Measurements from ENCODE around the gene PSME4.

DNA sequence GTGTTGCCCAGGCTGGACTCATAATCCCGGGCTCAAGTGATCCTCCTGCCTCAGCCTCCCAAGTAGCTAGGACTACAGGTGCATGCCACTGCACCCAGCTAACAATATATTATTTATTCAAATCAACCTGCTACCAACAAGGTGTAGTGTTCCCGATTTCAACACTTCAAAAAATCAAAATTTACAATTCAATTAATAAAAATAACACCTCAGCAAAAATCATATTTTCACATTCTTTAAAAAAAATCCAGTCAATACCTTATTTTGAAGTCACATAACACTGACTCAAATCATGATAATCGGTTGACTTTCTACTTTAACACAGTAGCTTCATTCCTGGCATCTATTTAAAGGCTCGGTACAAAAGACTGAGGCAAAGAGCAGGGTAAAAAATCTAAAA, 118.3 kb downstream of the PSME4 start:
- TF ChIP-seq EP300 (IDR thresholded peaks at IDR 0.05; ENCODE audit: low read depth): no peak
- TF ChIP-seq, protein P1, sequence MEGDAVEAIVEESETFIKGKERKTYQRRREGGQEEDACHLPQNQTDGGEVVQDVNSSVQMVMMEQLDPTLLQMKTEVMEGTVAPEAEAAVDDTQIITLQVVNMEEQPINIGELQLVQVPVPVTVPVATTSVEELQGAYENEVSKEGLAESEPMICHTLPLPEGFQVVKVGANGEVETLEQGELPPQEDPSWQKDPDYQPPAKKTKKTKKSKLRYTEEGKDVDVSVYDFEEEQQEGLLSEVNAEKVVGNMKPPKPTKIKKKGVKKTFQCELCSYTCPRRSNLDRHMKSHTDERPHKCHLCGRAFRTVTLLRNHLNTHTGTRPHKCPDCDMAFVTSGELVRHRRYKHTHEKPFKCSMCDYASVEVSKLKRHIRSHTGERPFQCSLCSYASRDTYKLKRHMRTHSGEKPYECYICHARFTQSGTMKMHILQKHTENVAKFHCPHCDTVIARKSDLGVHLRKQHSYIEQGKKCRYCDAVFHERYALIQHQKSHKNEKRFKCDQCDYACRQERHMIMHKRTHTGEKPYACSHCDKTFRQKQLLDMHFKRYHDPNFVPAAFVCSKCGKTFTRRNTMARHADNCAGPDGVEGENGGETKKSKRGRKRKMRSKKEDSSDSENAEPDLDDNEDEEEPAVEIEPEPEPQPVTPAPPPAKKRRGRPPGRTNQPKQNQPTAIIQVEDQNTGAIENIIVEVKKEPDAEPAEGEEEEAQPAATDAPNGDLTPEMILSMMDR (IDR thresholded peaks at IDR 0.05): no peak
- TF ChIP-seq POLR2AphosphoS5 (IDR thresholded peaks at IDR 0.05): no peak
